NCI-H2029 (cell line): ENCODE results near the gene RBMS1.

Experiments
- DNase-seq: peaks from one replicate; lab custom pipeline; 2025; lab: John Stamatoyannopoulos, UW

RBMS1 gene

GRCh38 chr2:160331258-160332025 lies 162.2 kb downstream of the RBMS1 start:
- DNase-seq: no peak

DNA sequence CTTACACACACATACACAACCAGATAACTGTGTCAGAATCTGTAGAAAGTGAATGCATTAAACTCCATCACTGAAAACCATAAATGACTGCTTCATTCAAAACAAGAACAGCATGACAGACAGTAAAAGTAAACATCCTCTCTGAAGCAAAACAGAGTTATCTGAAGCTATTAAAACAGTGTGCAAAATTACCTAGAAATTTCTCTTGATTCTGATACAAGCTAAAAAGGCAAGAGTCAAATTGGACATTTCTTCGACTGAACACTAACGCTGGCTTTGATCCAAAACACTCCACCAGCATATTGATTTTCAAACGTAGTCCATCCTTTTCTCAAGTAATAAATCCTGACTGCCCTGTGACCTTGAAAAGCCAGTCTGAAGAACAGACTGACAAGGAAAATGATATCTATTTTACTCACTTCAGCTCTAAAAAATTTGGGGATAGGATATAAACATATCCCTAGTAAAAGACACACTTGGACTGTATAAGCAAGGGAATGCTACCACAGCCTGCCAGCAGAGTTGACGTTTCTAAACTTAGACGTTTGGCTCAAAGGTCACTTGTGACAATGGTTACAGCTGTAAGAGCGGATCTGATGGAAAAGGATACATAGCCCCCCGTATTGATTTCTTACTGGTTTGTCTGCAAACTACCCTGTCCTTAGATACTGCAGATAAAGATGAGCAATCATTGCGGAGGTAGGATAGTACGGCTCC lies 164.6 kb downstream of the RBMS1 start:
- DNase-seq: no peak

DNA sequence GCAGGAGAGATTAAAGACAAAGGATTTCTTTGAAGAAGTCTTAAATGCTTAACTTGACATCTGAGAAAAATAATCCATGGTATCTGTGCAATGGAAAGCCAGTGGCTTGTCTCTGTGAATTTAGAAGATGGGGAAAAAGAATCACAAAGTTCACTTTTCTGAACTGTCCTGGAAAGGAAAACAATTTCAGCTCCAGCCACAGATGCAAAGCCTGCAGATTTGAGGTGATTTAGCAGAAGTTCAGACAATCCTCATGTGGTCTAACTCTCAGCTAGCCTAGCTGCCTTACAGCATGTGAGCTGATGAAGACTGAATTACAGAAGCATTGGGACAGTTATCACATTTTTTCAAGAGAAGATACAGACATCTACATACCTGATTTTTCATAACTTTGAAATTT lies 166.8 kb downstream of the RBMS1 start:
- DNase-seq: no peak

- no peak for DNase-seq
Observed at GRCh38 chr2:160325418-160325817, 168.2 kb downstream of the RBMS1 start.

- no peak for DNase-seq
Observed at GRCh38 chr2:160324917-160325316, 168.7 kb downstream of the RBMS1 start.

DNA sequence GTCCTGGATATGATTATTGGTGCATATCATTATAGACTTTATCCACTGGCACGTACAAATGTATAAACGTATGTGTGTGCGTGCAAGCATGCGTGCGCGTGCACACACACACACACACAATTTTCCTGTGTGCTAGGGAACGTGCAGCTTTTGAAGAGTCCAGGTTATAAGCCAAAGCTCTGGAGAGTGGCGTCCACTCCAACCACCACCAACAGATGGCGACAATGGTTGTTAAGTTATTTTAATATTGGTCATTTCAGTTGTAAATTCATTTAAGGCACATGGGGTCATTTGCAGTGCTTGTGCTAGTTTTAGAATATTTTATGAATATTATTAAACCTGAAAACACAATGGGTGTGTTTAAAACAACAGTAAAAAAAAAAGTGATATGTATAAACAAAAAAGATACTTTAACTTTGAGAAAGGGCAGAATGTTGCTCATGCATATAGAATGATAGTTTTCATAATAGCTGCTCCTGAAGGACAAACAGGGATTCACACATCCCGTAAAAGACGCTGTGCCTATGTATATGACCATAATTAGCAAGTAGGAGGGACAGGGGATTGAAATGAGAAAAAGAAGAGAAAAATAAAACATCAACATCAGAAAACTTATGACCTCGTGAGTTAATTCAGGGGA lies 169.3 kb downstream of the RBMS1 start:
- DNase-seq: peak; percentile 28

DNA sequence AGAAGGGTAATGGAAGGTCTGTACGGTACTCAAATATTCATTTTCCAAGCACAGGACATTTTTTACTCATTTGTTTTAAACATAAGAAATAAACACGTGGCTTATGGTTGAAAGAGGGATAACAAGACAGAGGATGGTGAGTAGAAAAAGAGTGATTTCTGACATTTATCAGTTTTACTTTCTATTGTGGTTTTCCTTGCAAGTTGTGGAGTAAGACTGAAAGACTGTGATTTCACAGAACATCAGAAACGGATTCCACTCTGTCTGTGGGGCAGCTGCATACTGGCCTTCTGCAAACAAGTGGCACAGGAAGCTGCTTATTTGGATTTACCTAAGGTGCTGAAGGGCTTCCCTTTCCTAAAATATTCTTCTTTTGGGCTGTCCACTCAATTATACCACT lies 171.3 kb downstream of the RBMS1 start:
- no peak for DNase-seq

DNA sequence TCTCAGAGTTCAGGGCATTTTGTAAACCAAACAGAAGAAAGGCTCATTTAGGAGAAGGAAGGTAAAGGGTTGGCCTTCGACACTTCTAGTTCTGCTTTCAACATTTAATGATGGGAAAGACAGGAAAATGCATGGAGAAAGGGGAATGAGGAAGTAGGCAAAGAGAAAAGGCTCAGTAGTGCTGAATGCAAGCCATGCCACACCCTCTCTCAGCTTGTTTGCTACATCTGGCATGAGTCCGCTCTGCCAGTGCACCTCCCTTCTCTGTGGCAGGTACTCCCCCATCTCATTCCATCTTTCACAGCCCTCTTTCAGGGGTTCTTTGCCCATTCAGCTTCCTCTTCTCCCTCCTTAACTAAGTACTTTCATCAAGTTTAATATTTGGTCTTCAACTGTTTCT lies 172.6 kb downstream of the RBMS1 start:
- no peak for DNase-seq

DNA sequence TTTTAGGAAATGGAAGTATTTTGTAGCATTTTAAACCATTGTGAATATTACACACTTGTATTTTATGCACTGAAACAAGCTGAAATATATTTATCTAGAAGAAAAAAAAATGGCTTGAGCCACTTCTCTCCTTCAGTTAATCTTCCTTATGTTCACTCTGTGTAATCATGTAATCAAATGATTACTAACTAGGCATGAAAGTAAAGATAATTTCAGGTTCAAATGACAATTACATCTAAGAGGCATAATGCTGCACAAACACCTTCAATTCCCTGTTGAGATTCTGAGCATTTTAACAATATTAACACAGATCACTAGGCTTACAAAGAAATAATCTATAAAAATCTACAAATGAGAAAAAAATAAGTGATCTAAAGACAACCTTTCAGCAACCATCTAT lies 173.9 kb downstream of the RBMS1 start:
- no peak for DNase-seq

DNA sequence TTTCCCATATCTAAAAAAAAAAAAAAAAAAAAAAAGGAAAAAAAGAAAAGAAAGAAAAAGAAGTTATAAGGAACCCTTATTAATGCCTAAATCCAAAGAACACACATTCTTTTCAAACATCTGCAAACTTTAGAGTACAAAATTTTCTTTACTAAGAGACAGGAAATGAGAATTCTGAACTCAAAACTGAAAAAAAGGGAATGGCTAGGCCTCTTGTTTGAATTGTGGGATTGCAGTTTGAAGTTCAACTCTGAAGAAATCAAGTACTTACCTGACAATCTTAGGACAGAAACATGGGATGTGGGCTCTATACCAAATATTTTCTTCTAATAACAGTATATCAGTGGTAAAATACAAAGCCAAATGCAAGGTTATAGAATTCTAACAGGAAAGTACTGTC lies 175.4 kb downstream of the RBMS1 start:
- no peak for DNase-seq

DNA sequence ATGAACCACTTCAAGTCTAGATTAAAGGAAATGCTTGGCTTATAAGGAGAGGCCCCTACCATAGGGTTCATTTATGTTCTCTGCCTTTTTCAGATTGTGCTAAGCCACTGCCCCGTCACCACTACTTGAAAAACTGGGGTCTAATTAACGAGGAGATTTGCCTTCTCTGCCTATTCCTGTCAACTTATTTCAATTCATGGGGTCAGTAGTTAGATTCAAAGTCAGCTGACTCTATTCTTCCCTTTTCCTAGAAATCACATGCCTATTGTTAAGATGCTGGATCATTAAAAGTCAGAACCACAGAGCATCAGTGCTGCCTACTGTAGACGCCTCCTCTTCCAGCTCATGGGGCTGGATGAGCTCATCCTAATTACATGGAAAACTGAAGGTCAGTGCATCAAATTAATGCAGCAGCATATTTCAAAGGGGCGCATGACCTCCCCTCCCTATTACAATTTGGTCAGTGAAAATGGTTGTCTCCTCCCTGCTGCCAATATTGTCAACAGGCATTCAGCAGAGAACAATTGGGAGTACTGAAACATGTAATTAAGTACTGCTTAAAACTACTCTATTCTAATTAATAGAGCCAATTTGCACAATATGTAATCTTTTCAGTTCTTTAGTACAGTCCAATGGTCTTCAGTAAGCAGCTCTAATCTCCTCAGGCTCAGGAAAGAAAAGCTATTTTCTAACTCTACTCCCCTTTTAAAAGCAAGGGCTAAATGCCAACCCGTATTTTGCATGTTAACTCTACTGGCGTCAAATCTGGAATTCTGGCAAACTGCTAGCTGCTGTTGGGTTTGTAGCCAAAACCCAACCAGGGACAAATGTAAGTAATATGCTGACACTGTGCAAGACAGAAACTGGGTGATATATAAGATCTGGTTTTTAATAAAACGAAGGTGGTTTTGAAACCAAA lies 176.2 kb downstream of the RBMS1 start:
- no peak for DNase-seq

DNA sequence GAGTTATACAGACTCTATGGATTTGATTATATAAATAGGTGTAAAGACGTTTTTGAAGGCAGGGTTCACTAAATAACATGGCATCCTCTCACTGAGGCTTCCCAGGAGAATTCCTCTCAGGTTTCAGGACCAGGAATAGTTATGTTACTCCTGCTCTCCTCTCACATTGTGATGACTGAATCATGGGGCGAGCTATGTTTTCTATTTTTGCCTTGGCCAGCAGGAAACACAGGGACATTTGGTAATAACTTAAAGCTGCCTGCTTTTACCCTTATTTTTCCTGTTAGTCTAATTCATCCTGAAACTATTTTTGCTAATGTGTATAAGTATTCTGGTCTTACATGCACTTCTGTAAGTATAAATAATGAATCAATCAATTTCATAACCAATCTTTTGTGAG lies 178.3 kb downstream of the RBMS1 start:
- DNase-seq: no peak

DNA sequence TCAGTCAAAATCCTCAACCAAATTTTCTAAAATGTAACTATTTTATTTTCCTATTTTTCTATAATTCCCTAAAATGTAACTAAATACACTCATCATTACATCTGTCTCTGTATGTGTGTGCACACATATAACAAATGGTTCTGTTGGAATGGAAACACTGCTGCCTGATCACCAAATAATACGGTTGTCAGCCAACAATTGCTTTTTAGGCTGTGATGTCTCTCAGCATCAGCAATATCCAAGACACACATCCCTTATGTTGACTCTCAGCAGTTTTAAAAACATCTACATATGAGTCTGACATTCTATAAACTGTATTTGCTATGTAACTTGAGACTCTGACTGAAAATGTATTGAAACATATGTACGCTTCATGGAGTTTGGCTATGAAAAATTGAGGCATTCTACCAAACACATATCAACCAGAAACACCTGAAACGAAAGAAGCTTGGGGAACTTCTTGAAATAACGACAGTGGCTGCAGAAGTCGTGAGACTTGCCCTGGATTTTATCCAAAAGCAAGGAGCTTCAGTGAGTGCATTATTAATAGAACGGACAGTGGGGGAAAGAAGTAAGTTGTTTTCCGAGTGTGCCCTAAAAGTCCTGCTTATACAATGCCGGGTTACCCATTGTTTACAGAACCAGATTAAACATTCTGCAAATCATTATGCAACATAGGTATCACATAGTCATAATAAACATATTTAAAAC lies 183.3 kb downstream of the RBMS1 start:
- no peak for DNase-seq

- DNase-seq: no peak
Observed at GRCh38 chr2:160309585-160309984, 184.0 kb downstream of the RBMS1 start.

GRCh38 chr2:160308915-160309314 lies 184.7 kb downstream of the RBMS1 start:
- DNase-seq: no peak

- DNase-seq: no peak
Observed at GRCh38 chr2:160308476-160308875, 185.1 kb downstream of the RBMS1 start.

GRCh38 chr2:160306985-160307384 lies 186.6 kb downstream of the RBMS1 start:
- DNase-seq: no peak

GRCh38 chr2:160305081-160305750 lies 188.4 kb downstream of the RBMS1 start:
- DNase-seq: no peak

DNA sequence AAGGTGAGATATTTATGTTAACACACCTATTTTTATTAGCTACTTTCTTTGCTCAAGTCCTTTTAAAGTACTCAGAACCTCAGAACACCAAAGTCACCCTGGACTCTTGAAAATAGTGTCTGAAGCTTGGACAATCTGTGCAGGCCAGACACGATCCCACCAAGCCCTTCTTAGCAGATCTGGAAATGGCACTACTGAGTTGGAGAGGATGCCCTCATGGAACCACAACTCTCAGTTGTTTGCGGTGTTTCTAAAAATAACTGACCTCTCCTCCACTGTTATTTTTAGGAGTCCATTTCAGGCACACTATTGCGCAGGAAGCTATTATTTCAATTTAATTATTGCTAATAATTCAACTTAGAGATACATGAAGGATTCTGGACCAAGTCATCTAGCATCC lies 190.1 kb downstream of the RBMS1 start:
- no peak for DNase-seq

DNA sequence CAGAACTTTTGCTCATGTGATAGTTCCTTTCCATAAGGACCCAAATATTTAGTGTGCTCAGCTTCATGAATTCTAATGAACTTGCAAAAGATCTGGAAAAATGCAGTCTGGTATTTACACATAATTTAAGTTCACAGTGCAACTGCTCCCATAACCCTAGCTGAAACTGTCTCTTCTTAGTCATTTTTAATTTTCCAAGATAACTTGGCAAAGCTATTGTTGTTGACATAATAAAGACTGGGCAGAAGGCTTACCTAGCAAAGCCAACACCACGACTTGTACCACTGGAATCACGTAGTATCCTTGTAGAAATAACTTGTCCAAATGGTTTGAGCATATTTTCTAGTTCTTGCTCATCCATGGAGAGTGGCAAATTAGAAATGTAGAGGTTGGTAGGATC lies 190.5 kb downstream of the RBMS1 start:
- no peak for DNase-seq

DNA sequence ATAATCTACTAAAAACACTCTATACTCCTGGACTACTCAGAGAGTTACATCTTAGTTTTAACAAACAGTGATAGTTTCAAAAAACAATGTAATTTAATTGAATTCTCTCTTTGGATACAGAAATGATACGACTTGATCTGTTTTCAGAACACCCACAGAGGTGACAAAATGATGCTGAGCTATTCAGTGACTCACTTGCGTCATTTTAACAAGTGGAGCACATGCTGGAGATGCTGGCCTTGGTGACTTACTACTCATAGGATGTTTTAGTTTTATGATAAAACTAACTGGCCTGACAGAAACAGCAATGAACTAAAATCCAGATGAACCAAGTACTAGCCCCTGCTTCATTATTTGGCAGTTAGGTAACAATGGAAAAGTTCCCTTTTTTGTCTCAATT lies 192.2 kb downstream of the RBMS1 start:
- no peak for DNase-seq
